ENCODE measurements around the gene YWHAH.

GRCh38 chr22:31958625-31959239, 14.4 kb downstream of the YWHAH start:
- TF ChIP-seq, protein P1, sequence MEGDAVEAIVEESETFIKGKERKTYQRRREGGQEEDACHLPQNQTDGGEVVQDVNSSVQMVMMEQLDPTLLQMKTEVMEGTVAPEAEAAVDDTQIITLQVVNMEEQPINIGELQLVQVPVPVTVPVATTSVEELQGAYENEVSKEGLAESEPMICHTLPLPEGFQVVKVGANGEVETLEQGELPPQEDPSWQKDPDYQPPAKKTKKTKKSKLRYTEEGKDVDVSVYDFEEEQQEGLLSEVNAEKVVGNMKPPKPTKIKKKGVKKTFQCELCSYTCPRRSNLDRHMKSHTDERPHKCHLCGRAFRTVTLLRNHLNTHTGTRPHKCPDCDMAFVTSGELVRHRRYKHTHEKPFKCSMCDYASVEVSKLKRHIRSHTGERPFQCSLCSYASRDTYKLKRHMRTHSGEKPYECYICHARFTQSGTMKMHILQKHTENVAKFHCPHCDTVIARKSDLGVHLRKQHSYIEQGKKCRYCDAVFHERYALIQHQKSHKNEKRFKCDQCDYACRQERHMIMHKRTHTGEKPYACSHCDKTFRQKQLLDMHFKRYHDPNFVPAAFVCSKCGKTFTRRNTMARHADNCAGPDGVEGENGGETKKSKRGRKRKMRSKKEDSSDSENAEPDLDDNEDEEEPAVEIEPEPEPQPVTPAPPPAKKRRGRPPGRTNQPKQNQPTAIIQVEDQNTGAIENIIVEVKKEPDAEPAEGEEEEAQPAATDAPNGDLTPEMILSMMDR (IDR thresholded peaks at IDR 0.05; ENCODE audit: low read depth, low read length), result no peak
- TF ChIP-seq POLR2A (IDR thresholded peaks at IDR 0.05; ENCODE audit: extremely low read depth, insufficient read length), result no peak
